NCI-H345 treated with DMSO at 0.1 percent for 48 hours (cell line): ENCODE results near the gene OTUD6A.
"Not testable (repeated sequence)": the region's sequence is repeated elsewhere in the genome, so short reads cannot be mapped to it uniquely, and the experiment has no call there.

Source experiments
- DNase-seq: peaks from one replicate; lab custom pipeline; 2025; ENCODE audit not compliant: unreplicated experiment; lab: John Stamatoyannopoulos, UW

Gene OTUD6A

GRCh38 chrX:70046978-70047377 is 15.3 kb upstream of the OTUD6A start:
- no peak for DNase-seq

- no peak for DNase-seq
Observed at GRCh38 chrX:70049406-70049805, 12.9 kb upstream of the OTUD6A start.

- no peak for DNase-seq
Observed at GRCh38 chrX:70049925-70050324, 12.3 kb upstream of the OTUD6A start, which contains the start of gene AWAT2. TSS of gene AWAT2 (minus strand) at chrX:70049938. CDS start at chrX:70049932, 6 bp downstream.

- DNase-seq = no peak
Observed at GRCh38 chrX:70052895-70053615, 9.2 kb upstream of the OTUD6A start.

GRCh38 chrX:70054391-70054790 is 7.9 kb upstream of the OTUD6A start:
- DNase-seq = no peak

DNA sequence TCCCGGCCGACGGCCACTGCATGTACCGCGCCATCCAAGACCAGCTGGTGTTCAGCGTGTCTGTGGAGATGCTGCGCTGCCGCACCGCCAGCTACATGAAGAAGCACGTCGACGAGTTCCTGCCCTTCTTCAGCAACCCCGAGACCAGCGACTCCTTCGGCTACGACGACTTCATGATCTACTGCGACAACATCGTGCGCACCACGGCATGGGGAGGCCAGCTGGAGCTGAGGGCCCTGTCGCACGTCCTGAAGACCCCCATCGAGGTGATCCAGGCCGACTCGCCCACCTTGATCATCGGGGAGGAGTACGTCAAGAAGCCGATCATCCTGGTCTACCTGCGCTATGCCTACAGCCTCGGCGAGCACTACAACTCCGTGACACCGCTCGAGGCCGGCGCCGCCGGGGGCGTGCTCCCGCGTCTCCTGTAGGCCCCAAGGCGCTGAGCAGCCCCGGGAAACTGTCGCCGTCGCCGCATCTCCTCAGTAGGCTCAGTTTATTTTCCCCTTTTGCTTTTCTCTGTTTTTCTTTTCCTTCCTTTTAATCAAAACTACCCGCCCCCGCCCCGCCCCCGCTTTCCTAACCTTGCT is 799 bp downstream of the OTUD6A start:
- no peak for DNase-seq

DNA sequence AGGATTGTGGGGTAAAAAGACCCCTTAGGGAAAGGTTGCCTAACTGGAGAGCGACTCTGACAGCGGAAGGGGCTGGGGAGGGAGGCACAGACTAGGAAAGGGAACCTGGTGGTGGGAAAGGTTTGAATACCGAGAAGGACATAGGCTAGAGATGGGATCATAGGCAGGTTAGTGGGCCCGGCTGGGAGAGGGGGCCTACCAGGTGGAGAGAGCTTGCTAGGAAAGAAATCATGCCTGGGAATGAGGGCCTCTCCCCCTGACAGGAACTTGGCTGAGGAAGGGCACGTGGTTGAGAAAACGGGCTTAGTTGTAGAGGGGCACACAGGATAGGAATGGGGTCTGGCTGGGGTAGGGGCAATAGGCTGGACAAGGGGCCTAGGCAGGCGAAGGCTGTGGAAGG is 4.4 kb downstream of the OTUD6A start:
- no peak for DNase-seq

- DNase-seq = no peak
Observed at GRCh38 chrX:70079297-70079696, 17.0 kb downstream of the OTUD6A start.

- DNase-seq = no peak
Observed at GRCh38 chrX:70079870-70080269, 17.6 kb downstream of the OTUD6A start.

- no peak for DNase-seq
Observed at GRCh38 chrX:70082723-70083122, 20.5 kb downstream of the OTUD6A start.

DNA sequence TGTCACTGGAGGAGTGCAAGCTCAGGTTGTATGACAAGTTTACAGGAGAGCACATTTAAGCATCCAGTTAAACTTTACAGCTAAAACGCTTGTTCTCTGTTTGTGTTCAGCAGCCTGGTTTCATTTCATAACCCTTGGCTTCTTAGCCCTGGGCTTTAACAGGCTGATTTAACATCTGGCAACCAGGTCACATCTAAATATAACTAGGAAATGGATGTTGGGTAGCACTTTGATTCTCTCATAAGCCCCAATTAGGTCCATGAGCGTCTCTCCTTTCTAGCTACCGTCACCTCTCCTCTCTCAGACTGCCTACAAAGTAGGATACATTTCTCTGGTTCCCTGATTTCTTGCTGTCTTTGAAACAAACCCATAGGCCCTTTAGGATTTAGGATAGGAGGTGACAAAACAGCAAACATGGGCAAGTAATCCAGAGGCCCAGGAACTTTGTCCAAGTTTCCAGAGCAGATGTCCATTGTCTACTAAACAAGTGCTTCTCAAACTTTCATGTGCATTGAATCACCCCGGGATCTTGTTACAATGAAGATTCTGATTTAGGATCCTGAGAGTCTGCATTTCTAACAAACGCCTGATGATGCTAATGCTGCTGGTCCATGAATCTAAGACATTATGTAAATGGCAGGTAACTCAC is 22.5 kb downstream of the OTUD6A start:
- no peak for DNase-seq

DNA sequence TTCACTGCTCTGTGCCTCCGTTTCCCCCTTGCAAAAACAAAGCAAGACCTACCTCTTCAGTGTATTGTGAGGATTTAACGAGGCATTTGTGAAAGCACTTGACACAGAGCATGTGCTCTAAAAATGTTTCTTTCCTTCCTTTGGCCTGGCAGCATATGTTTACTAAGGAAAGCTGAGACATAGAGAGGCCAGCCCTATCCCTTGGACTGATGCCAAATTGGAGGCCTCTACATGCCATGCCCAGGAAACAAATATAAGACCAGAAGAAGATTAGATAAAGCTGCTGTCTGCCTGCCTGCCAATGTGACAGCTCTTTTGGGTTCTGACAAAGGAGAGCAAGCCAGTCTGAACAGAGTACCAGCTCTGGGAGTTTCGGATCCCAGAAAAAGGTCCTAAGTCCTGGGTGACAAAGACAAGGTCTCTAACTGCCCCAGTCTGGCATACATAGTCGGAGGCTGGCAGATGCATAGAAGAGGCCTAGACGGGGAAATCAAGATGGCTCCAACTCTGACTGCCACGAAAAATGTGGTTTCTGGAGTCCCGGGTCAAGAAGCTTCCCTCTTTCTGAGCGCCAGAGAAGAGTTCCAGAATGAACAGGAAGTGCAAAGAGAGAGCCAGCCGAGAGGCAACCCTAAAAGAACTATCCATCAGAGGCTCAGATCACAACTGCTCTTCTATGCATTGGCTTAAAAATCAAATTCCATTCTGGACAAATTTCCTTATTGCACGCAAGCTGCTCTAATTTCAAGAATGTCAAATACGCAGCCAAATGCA is 25.8 kb downstream of the OTUD6A start:
- DNase-seq = no peak

GRCh38 chrX:70088751-70089150 is 26.5 kb downstream of the OTUD6A start:
- no peak for DNase-seq

DNA sequence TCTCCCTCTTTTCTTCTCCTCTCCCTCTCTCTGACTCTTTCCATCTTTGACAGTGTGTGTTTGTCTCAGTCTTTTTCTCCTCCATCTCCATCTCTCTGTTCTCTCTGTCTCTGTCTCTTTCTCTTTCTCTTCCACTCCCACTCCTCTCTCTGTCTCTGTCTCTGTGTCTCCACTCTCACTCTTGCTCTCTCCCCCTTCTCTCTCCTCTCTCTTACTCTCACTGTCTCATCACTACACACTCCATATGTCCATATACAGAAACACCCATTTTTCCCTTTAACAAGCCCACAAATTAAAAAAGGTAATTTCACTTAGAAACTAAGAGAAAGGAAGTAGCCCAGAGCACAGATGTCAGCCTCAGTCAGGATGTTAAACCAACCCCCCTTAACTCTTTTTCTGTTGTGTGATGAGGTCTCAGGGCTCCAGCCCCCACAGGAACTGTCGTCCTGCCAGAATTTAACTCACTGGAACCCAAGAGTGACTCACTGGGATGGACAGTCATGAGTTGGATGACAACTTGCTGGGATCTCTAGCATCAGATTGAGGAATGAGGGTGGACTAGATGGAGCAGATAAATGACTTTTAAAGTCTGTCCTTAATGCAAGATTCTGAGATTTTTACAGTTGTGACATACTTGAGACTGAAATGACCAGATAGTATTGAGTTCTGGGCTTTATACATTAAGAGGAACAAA is 27.5 kb downstream of the OTUD6A start:
- no peak for DNase-seq

DNA sequence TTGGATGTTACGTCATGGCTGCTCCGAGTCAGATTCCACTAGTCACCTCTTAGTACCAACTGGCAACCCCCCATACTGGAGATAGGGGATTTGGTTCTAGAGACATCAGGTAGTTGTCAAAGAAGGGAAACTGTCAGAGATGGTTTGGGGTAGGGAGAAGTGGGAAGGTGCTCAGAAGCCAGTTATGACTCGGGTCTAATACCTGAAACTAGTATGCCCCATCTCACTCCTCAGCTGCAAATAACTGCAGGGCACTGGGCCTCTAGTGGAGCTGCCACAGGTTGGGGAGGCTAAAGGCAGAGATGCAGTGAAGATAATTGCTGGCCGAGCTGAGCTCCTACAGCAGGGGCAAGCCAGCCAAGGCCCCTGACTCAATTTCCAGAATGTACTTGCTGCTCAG is 30.0 kb downstream of the OTUD6A start:
- DNase-seq = no peak

GRCh38 chrX:70096052-70096451 is 33.8 kb downstream of the OTUD6A start:
- no peak for DNase-seq

- no peak for DNase-seq
Observed at GRCh38 chrX:70105229-70105628, 43.0 kb downstream of the OTUD6A start.

- not testable (repeated sequence) for DNase-seq
Observed at GRCh38 chrX:70111436-70112026, 49.3 kb downstream of the OTUD6A start.
